GM19193 (cell line): ENCODE results near the gene APBA3.

Source experiments
- POLR2A ChIP-seq: IDR thresholded peaks from 4 replicates; pipeline ENCODE4 v1.6.1; 2011; ENCODE audit not compliant: insufficient read depth, insufficient read length; ENCODE audit errors: extremely low read depth

The APBA3 gene

DNA sequence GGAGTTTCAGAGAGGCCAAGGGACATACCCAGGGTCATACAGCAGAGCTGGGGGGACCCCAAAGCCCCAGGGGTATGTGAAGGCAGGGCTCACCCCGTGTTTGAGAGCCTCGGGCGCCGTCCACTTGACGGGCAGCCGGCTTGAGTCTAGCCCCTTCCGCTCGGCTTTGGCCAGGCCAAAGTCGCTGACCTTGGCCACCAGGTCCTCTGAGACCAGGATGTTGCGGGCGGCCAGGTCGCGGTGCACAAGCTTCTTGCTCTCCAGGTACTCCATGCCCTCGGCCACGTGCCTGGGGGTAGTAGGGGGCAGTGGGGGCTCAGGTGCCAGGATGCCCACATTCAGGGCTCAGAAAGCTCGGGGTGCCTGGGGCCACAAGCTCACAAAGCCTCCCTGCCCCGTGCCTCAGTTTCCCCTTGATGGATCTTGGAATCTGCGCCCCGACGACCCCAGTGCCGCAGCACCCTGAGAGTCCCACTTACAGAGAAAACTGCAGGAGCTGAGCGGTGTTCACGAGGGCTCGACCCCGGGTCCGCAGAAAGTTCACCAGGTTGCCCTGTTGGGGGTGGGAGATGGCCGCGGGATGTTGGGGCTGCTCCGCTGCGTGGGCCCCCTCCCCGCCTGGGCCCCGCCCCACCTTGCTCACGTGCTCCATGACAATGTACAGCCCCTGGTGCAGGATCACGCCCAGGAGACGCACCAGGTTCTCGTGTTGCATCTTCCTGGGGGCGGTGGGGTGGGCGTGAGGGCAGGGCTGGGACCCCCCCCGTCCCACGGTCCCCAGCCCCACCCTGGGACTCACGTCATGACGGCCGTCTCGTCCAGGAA is 17.6 kb upstream of the APBA3 start:
- TF ChIP-seq POLR2A = no peak

DNA sequence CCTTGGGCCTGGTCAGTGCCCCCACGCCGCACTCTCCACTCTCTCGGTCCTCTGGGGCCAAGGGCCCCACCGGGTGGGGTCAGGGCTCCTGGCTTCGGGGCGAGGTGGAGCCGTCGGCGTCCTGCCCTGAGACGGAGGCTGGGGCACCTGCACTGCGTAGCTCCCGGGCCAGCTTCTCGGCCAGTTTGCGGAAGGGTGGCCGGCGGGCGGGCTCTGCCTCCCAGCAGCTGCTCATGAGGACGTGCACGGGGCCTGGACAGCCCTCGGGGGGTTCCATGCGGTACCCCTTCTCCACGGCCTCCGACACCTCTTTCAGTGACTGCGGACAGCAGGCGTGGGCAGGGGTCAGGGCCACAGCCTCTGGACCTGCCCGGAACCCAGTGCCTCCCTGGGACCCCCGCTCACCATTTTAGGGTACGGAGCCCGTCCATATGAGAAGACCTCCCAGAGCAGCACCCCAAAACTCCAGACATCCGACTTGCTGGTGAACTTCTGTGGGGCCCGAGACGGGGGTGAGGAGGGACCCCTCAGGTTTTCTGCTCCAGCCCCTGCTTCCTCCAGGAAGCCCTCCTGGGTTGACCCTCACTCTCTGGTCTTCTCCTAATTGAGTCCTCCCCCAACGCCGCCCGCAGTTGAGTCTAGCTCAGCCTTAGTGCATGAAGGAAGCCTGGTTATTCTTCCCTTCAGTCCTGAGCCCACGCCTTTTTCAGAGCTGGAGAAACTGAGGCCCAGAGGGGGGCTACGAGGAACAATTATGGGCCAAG is 16.8 kb upstream of the APBA3 start:
- TF ChIP-seq POLR2A = no peak

DNA sequence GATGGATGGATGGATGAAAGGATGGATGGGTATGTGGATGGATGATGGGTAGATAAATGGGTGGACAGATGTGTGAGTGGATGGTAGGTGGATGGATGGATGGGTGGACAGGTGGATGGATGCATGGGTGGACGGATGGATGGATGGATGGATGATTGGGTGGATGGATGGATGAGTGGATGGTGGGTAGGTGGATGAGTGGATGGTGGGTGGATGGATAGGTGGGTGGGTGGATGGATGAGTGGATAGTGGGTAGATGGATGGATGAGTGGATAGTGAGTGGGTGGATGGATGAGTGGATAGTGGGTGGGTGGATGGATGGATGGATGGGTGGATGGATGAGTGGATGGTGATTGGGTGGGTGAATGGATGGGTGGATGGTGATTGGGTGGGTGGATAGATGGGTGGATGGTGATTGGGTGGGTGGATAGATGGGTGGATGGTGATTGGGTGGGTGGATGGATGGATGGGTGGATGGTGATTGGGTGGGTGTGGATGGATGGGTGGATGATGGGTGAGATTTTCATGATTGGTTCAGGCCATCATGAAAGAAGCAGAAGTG is 15.1 kb upstream of the APBA3 start:
- no peak for TF ChIP-seq POLR2A

DNA sequence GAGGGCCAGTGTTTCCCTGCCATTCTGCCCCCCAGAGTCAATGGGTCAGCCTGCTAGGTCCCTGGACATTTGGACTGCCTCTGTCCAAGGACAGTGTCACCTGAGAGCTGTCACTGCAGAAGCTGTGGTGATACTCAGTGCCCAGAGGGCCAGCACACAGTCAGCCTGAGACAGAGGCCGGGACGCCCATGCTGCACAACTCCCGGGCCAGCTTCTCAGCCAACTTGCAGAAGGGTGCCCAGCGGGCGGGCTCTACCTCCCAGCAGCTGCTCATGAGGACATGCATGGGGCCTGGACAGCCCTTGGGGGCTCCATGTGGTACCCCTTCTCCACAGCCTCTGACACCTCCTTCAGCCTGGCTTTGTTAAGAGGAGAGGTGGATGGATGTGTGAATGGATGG is 14.3 kb upstream of the APBA3 start:
- no peak for TF ChIP-seq POLR2A

DNA sequence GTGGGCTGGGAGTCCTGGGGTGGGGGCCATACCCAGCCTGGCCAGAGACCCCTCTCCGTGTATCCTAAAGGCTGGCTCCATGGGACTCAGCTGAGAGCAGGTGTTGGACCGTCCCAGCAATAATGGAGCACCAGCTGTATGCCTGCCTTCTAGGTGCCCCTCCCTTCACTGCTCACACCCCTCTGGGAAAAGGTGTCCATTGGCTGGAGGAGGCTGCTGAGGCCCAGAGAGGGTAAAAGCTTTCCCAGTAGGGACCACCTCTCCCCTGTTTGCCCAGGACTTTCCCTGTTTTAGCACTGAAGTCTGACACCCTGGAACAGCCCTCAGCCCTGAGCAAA is 13.9 kb upstream of the APBA3 start:
- TF ChIP-seq POLR2A = no peak

DNA sequence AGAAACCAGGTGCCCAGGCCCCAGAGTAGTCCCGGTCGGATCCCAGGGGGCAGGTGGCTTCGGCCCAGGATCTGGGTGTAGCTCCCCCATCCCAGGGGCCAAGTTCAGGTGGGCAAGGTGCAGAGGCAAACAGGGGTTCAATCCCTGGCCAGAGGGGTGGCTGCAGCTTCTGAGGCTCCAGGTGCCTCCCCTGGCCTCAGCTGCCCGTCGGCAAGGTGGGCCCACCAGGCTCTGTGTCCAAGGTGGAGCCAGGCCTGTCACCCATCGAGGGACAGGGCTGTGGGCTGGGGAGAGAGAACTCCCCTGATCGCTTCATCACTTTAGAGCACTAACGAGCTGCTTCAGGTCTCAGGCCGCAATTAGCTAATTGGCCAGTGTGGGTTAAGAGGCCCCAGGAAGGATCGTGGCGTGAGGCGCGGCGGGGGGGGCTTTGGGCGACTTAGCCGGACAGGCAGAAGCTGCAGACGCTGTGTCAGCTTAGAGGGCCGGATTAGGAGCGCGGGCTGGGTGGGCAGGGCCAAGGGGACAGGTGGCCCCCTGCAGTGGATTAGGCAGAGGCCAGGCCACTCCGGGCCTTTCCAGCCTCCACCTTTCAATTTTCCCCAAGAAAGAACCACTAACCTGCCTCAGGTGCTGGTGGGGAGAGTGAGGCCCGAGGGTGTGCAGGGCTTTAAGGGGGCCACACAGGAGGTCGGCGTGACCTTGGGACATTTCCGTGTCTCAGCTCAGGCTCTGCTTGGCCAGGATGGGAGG is 13.3 kb upstream of the APBA3 start:
- TF ChIP-seq POLR2A = no peak

DNA sequence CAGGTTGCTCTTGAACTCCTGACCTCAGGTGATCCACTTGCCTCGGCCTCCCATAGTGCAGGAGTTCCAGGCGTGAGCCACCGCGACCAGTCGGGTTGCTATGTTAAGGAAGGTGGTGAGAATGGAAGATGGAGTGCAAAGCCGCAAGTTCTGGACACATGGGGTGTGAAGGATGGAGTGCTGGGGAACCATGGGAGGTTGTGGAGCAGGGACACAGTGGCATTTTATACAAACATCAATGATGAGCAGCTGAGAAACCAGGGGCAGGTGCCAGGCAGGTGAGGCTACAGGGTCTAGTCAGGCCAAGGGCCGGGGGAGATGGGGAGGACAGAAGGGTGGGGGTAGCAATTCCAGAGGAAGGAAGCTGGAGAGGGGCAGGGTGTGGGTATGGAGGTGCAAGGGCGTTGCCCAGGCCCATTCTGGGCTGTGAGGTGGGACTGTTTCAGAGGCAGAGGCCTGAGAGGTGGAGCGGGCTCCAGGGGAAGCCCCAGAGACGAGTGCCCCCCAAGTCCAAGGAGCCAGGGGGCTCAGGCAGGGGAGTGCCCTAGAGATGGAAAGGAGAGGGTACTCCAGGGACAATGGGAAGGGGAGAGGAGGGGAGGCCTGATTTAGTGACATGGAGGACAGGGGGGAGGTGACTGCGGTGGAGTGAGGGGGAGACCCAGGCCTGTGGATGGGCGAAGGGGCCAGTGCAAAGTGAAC is 12.5 kb upstream of the APBA3 start:
- no peak for TF ChIP-seq POLR2A

DNA sequence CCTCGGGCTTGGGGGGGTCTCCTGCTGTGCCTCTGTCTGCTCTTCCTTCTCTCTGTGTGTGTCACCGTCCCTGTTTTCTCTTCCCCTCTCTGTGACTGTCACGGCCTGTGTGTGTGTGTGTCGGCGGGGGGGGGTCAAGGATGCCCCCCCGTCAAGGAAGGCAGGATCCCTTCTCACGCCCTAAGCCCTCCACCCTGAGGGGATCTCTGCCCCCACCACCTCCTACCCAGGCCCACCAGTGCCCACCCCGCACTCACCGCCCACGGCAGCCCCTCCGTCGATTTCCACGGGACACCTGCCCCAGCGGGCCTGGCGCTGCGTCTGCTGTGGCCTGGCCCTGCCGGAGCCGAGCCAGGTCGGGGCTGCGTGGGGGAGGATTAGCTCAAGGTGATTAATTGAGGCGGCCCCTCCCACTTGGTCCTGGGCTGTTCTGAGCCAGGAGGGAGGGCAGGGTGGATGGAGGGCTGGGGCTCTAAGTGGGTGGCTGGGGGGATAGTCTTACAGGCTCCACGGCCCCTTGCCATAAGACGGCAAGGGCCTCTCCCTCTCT is 10.5 kb upstream of the APBA3 start, which contains the start of gene RAX2:
Gene RAX2 (minus strand): TSS at position 323 of the 550 bp plus-strand sequence. CDS start 486 bp downstream, outside the sequence.
- no peak for TF ChIP-seq POLR2A

DNA sequence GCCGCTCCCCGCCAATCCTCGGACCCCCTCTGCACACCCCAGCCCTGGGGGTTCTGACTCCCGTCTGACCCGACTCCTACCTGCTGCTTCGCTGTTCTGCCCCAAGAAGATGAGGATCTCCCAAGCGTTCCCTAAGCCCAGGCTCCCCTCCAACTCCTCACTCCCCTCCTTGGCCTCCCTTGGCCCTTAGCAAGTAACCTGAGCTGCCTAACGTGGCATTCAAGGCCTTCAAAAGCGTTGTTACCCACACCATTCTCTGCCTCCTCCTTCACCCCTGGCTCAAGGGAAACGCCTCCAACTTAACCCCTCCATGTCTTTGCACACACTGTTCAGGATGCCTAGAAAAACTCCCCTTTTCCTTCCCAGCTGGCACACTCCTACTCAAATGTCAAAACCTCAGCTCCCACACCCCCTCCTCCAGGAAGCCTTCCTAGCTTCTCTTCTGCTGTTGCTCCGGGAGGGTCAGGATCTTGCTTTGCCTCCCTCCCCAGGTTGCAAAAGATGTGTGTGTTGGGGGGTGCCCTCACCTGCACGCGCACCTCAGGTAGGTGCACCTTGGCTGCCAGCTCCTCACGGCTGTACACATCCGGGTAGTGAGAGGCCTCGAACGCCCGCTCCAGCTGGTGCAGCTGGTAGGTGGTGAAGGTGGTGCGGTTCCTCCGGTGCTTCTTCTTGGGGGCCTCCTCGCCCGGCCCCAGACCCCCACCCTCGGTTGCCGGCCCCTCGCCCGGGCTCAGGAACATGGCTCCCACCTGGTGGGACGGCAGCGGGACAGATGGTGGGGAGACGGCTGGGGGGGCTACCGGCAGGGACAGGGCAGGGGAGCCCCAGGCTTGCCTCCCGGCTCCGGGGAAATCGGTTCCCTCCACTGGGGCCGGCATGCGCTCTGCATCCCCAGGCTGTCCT is 9.8 kb upstream of the APBA3 start:
- TF ChIP-seq POLR2A = no peak

DNA sequence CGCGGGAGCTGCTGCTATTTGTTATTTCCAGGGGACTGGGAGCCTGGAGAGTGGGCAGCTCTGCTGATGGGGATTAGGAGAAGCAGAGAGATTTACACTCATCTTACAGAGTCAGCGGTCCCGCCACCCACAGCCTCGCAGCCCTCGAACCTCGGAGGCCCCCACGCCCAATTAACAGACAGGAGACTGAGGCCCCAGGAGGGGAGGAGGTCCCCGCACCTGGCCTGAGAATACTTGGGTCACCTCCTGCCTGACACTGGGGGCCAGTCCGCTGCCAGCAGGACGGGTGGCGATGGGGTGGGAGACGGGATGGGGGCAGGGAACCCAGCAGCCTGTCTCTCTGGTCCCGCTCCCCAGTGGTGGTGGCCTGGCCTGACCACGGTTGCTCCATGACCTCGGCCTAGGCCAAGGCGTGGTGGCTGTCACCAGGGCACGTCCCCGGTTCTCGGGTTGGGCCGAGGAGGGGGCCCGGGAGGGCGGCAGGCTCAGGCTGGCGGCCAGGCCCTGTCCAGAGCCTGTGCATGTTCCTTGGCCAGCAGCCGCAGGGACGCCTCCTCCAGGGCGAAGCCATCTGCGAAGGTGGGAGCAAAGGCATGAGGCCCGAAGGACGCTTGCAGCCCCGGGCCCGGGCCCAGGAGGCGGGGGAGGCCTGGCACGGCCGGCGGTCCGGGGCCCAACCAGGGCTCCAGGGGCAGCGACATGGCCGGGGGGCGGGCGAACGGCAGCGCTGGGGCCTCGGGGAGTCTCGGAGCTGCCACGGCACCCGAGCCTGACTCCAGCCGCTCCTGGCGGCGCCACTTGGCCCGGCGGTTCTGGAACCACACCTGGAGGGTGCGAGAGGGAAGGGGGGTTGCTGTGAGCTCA is 8.9 kb upstream of the APBA3 start:
- no peak for TF ChIP-seq POLR2A

DNA sequence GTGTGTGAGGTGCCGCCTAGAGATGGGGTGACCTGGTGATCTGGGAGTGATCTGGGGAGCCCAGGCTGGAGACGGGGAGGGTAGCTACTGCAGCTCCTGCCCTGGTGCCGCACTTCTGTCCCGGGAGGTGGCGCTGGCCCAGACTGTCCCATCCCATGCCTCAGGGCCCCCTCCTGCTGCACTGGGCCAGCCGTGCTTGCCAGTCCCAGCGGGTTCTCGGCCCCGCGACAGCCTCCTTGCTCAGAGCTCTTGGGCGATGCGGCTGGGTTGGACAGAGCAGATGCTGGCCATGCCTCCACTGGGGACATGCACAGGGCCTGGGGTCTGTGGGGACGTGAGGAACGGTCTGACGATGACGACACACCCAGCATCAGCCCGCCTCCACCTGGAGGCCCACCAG is 8.0 kb upstream of the APBA3 start:
- TF ChIP-seq POLR2A = no peak

DNA sequence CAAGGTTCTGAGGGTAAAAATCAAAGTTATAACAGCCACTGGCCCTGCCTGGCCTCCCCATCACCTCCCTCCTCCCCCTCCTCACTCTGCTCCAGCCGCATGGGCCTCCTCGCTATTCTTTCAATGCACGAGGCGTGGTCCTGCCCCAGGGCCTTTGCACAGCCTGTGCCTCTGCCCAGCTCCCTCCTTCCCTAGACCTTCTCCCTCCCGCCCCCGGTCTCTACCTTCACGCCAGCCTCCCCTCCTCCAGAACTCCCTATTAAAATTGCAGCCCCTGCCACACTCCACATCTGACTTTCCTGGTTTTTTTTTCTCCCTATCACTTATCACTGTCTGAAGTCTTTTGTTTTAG is 7.2 kb upstream of the APBA3 start:
- no peak for TF ChIP-seq POLR2A
